ENCODE results near the gene FLOT1. TPM values are rescaled to one million over a fixed set of nuclear protein-coding genes. Genes with fewer than 3 reads are reported as not detected.

Gene FLOT1
- total RNA-seq, 1 experiment from 2014 or later = 116 TPM

GRCh38 chr6:30689022-30689865 lies 53.2 kb downstream of the FLOT1 start:
- POLR2A ChIA-PET (ENCODE audit: low non-redundant PET) = interaction anchor here (1.1 kb wide), 1 partner anchor 28 kb away, joined by 3 read pairs; the partner anchor contains the start of gene MDC1
- Histone ChIP-seq H3K36me3 (ENCODE audit: insufficient read depth, low read length, poor library complexity, severe bottlenecking) (no peaks in the 10 kb centered on the region), H3K27me3 (replicated peaks; ENCODE audit: insufficient read depth, low read depth, low read length, poor library complexity) (no peaks in the 10 kb centered on the region), H3K27ac (ENCODE audit: low read depth, low read length, poor library complexity, severe bottlenecking) (peak overlapping the region; percentile 70), H3K9me3 (ENCODE audit: low read depth, low read length, poor library complexity, severe bottlenecking) (no peaks in the 10 kb centered on the region), H3K4me1 (ENCODE audit: insufficient read depth, low read length, poor library complexity, severe bottlenecking) (peaks cover 43% of the 10 kb centered on the region), H3K4me3 (ENCODE audit: low read depth, low read length, poor library complexity, severe bottlenecking) (peak overlapping the region; percentile 75)
- CTCF ChIA-PET = interaction anchor here (0.6 kb wide), 1 partner anchor 33 kb away, joined by 3 read pairs; no protein-coding TSS in a partner anchor
- no peak for DNase-seq (ENCODE audit: low spot score)
- BruUV-seq (replicated peaks) = no TSS peak
- TF ChIP-seq CTCF (conservative IDR thresholded peaks at IDR 0.05; ENCODE audit: low read depth, low read length) = no peak
- intact Hi-C loops (cut with micrococcal nuclease; ENCODE audit: unreplicated experiment) = no loop called here

DNA sequence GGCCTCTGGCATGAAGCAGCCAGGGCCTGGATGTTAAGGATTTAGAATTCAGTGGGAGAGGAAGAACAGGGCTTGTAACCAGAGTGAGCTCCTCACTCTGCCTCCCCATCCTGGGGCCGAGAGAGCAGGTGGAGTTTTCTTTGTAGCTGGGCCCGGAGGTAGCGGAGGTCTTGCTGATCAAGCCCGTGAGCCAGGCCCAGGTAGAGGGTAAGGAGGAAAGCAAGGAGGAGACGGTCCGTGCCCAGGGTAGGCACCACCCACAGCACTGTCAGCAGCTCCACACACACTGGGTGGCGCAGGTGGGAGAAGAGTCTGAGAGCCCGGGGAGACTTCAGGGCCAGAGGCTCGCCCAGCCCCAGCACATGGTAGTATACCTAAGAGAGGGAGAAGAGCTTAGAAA lies 53.9 kb downstream of the FLOT1 start:
- Histone ChIP-seq H3K27ac (ENCODE audit: low read depth, low read length, poor library complexity, severe bottlenecking) (peak overlapping the region; percentile 80), H3K36me3 (ENCODE audit: insufficient read depth, low read length, poor library complexity, severe bottlenecking) (no peaks in the 10 kb centered on the region), H3K4me1 (ENCODE audit: insufficient read depth, low read length, poor library complexity, severe bottlenecking) (peaks cover 47% of the 10 kb centered on the region), H3K9me3 (ENCODE audit: low read depth, low read length, poor library complexity, severe bottlenecking) (no peaks in the 10 kb centered on the region), H3K4me3 (ENCODE audit: low read depth, low read length, poor library complexity, severe bottlenecking) (no peak overlapping the region), H3K27me3 (replicated peaks; ENCODE audit: insufficient read depth, low read depth, low read length, poor library complexity) (no peaks in the 10 kb centered on the region)
- ChIA-PET CTCF (interaction anchor here (0.6 to 0.8 kb wide), 2 partner anchors 9 to 34 kb away, joined by 3 to 4 read pairs; no protein-coding TSS in a partner anchor), POLR2A (ENCODE audit: low non-redundant PET) (interaction anchor here (1.1 kb wide), 1 partner anchor 29 kb away, joined by 3 read pairs; the partner anchor contains the start of gene MDC1)
- DNase-seq (ENCODE audit: low spot score) = no peak
- no TSS peak for BruUV-seq (replicated peaks)
- intact Hi-C loops (cut with micrococcal nuclease; ENCODE audit: unreplicated experiment) = no loop called here
- TF ChIP-seq CTCF (conservative IDR thresholded peaks at IDR 0.05; ENCODE audit: low read depth, low read length) = no peak
- TF ChIP-seq EZH2 (IDR thresholded peaks at IDR 0.05; ENCODE audit: borderline replicate concordance, low read depth, low read length, poor library complexity, severe bottlenecking) = no peak

GRCh38 chr6:30687659-30688431 lies 54.6 kb downstream of the FLOT1 start:
- H3K36me3 ChIP-seq (ENCODE audit: insufficient read depth, low read length, poor library complexity, severe bottlenecking) = no peaks in the 10 kb centered on the region
- peak overlapping the region; percentile 88 for H3K4me3 ChIP-seq (ENCODE audit: low read depth, low read length, poor library complexity, severe bottlenecking)
- H3K27me3 ChIP-seq (replicated peaks; ENCODE audit: insufficient read depth, low read depth, low read length, poor library complexity) = no peaks in the 10 kb centered on the region
- no peak for DNase-seq (ENCODE audit: low spot score)
- peak overlapping the region; percentile 80 for H3K27ac ChIP-seq (ENCODE audit: low read depth, low read length, poor library complexity, severe bottlenecking)
- H3K9me3 ChIP-seq (ENCODE audit: low read depth, low read length, poor library complexity, severe bottlenecking) = no peaks in the 10 kb centered on the region
- intact Hi-C loops (cut with micrococcal nuclease; ENCODE audit: unreplicated experiment) = no loop called here
- ChIA-PET CTCF (interaction anchor here (0.6 to 1.0 kb wide), 3 partner anchors 9 to 92 kb away, joined by 3 to 4 read pairs (median 3); no protein-coding TSS in a partner anchor), POLR2A (ENCODE audit: low non-redundant PET) (interaction anchor here (1.0 kb wide), 1 partner anchor 46 kb away, joined by 4 read pairs; no protein-coding TSS in a partner anchor)
- no peak for TF ChIP-seq CTCF (conservative IDR thresholded peaks at IDR 0.05; ENCODE audit: low read depth, low read length)
- TF ChIP-seq EZH2 (IDR thresholded peaks at IDR 0.05; ENCODE audit: borderline replicate concordance, low read depth, low read length, poor library complexity, severe bottlenecking) = no peak
- TSS peak; percentile 68 for BruUV-seq (replicated peaks)
- H3K4me1 ChIP-seq (ENCODE audit: insufficient read depth, low read length, poor library complexity, severe bottlenecking) = peaks cover 54% of the 10 kb centered on the region
